ENCODE data around the gene SAMD15.

DNA sequence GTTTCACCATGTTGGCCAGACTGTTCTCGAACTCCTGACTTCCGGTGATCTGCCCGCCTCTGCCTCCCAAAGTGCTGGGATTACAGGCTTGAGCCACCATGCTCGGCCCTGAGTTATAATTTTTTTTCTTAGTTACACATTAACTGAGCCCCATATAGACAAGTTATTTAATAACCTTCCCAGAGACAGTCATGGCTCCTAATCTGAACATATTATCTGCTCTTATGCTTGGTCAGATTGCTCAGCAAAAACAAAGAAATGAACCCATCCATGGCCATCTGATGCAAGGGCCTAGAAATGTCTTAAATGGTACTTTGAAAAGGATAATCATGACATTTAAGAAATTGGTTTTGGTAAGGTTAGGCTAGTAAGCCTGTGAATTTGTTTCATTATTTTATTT is 13.0 kb downstream of the SAMD15 start:
- TF ChIP-seq CTCF (IDR thresholded peaks at IDR 0.05) (no peak), POLR2A (IDR thresholded peaks at IDR 0.05) (no peak)

Measured in body of pancreas (tissue), 4 donors.